ENCODE data around the gene SENP5.
"Not testable (repeated sequence)": the region's sequence is repeated elsewhere in the genome, so short reads cannot be mapped to it uniquely, and the experiment has no call there.

SENP5 gene

DNA sequence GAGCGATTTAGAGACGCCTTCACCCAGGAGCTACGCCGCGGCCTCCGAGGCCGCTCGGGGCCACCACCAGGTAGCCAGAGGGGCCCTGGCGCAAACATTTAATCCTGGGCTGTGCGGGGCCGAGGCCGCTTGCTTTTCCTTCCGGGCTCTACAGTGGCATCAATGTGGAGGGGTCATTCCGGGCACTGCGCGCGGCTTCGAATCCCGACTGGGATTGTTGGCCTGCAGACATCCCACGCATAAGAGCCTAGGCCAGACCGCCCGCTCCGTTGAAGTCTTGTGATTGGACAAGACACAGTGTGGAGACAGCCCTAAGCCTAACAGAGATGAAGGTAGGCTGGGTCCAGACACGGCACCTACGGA, 75.2 kb downstream of the SENP5 start:
- Histone ChIP-seq H3K27ac (ENCODE audit: low read length) (peak overlapping the region; percentile 95), H3K36me3 (ENCODE audit: control insufficient read depth in 2 of 2, insufficient read depth in 2 of 2, low read length in 2 of 2) (peaks cover 10 to 17% of the 10 kb centered on the region in 2 donors), H3K27me3 (ENCODE audit: control insufficient read depth in 1 of 2, insufficient read depth in 2 of 2, low read length in 2 of 2) (no peaks in the 10 kb centered on the region), H3K4me3 (ENCODE audit: low read length in 2 of 2) (peak overlapping the region; percentile 92 to 96), H3K9me3 (ENCODE audit: control insufficient read depth in 2 of 2, low read length in 2 of 2) (no peaks in the 10 kb centered on the region), H3K4me1 (ENCODE audit: control insufficient read depth, insufficient read depth, low read length) (peaks cover 24% of the 10 kb centered on the region), H3K9ac (ENCODE audit: low read length in 2 of 2) (peak overlapping the region; percentile 89 to 95)

DNA sequence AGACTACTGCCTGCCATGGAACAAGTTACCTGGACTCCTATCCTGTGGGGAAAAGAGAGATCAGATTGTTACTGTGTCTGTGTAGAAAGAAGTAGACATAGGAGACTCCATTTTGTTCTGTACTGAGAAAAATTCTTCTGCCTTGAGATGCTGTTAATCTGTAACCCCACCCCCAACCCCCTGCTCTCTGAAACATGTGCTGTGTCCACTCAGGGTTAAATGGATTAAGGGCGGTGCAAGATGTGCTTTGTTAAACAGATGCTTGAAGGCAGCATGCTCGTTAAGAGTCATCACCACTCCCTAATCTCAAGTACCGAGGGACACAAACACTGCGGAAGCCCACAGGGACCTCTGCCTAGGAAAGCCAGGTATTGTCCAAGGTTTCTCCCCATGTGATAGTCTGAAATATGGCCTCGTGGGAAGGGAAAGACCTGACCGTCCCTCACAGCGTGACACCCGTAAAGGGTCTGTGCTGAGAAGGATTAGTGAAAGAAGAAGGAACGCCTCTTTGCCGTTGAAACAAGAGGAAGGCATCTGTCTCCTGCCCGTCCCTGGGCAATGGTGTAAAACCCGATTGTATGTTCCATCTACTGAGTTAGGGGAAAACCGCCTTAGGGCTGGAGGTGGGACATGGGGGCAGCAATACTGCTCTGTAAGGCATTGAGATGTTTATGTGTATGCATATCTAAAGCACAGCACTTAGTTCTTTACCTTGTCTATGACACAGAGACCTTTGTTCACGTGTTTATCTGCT, 76.5 kb downstream of the SENP5 start:
- H3K27me3 ChIP-seq (ENCODE audit: control insufficient read depth in 1 of 2, insufficient read depth in 2 of 2, low read length in 2 of 2); H3K27ac ChIP-seq (ENCODE audit: low read length); H3K4me3 ChIP-seq (ENCODE audit: low read length in 2 of 2); H3K36me3 ChIP-seq (ENCODE audit: control insufficient read depth in 2 of 2, insufficient read depth in 2 of 2, low read length in 2 of 2); H3K9me3 ChIP-seq (ENCODE audit: control insufficient read depth in 2 of 2, low read length in 2 of 2); H3K9ac ChIP-seq (ENCODE audit: low read length in 2 of 2): not testable (repeated sequence)
- H3K4me1 ChIP-seq (ENCODE audit: control insufficient read depth, insufficient read depth, low read length), result peaks cover 24% of the 10 kb centered on the region

DNA sequence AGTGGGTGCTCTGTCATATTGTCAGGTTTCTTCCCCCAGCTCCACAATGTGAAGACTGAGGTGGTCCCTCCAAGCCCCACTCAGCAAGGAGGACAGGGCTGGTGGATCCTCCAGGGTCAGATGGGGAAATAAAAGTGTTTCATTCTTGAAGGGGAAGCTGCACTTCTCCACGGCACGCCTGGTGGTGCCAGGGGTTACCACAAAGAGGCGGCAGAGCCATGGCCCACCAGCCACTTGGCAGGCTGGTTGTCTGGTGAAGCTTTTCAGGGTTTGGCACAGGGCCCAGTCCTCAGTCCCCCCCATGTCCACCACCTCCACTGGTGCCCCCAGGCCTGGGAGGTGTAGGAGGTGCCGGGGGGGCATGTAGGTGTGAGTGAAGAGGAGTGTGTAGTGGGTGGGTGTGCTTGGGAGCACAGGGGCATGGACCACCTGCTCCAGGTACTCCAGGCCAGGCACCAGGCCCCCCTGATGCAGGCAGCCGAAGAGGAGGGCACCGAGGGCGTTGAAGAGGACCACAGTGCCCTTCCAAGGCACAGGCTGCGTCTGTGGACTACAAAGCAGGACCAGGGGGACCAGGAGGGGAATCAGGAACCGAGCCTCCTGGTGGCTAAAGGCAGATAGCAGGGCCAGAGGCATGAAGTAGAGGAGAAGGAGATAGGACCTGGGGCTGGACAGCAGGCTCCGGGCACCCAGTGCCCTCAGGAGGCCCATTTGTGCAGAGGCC, 79.6 kb downstream of the SENP5 start:
- Histone ChIP-seq H3K36me3 (ENCODE audit: control insufficient read depth in 2 of 2, insufficient read depth in 2 of 2, low read length in 2 of 2) (peaks cover 0 to 6% of the 10 kb centered on the region in 2 donors), H3K4me3 (ENCODE audit: low read length in 2 of 2) (no peak overlapping the region), H3K9ac (ENCODE audit: low read length in 2 of 2) (no peak overlapping the region), H3K4me1 (ENCODE audit: control insufficient read depth, insufficient read depth, low read length) (peaks cover 11% of the 10 kb centered on the region), H3K9me3 (ENCODE audit: control insufficient read depth in 2 of 2, low read length in 2 of 2) (no peaks in the 10 kb centered on the region), H3K27ac (ENCODE audit: low read length) (no peak overlapping the region), H3K27me3 (ENCODE audit: control insufficient read depth in 1 of 2, insufficient read depth in 2 of 2, low read length in 2 of 2) (no peaks in the 10 kb centered on the region)

DNA sequence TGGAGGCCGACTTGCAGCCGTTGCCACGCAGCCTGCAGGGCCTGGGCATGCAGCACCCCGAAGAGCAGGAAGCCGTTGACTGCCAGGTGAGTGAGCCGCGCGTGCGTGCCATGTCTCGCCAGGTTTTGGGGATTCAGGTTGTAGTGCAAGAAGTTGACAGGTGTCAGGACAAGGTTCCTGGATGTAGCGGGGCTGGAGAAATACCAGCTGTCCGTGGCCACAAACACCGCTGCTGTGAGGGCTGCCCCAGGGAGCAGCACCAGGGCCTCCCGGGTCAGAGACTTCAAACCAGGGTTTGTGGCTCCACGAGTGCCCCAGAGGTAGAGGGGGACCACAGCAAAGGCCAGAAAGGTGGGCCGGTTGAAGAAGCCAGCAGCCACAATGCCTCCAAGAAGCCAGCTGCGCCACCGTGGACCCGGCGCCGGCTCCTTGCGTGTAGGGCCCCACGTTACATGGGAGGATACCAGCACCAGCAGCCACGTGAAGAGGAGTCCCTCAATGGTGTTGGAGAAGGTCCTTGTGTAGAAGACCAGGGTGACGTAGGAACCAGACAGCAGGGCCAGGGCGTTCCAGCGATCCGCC, 80.2 kb downstream of the SENP5 start:
- no peak overlapping the region for H3K4me3 ChIP-seq (ENCODE audit: low read length in 2 of 2)
- H3K9ac ChIP-seq (ENCODE audit: low read length in 2 of 2), result no peak overlapping the region
- H3K9me3 ChIP-seq (ENCODE audit: control insufficient read depth in 2 of 2, low read length in 2 of 2), result no peaks in the 10 kb centered on the region
- peaks cover 9% of the 10 kb centered on the region for H3K4me1 ChIP-seq (ENCODE audit: control insufficient read depth, insufficient read depth, low read length)
- no peak overlapping the region for H3K27ac ChIP-seq (ENCODE audit: low read length)
- H3K27me3 ChIP-seq (ENCODE audit: control insufficient read depth in 1 of 2, insufficient read depth in 2 of 2, low read length in 2 of 2), result no peaks in the 10 kb centered on the region
- H3K36me3 ChIP-seq (ENCODE audit: control insufficient read depth in 2 of 2, insufficient read depth in 2 of 2, low read length in 2 of 2), result peaks cover 0 to 6% of the 10 kb centered on the region in 2 donors

DNA sequence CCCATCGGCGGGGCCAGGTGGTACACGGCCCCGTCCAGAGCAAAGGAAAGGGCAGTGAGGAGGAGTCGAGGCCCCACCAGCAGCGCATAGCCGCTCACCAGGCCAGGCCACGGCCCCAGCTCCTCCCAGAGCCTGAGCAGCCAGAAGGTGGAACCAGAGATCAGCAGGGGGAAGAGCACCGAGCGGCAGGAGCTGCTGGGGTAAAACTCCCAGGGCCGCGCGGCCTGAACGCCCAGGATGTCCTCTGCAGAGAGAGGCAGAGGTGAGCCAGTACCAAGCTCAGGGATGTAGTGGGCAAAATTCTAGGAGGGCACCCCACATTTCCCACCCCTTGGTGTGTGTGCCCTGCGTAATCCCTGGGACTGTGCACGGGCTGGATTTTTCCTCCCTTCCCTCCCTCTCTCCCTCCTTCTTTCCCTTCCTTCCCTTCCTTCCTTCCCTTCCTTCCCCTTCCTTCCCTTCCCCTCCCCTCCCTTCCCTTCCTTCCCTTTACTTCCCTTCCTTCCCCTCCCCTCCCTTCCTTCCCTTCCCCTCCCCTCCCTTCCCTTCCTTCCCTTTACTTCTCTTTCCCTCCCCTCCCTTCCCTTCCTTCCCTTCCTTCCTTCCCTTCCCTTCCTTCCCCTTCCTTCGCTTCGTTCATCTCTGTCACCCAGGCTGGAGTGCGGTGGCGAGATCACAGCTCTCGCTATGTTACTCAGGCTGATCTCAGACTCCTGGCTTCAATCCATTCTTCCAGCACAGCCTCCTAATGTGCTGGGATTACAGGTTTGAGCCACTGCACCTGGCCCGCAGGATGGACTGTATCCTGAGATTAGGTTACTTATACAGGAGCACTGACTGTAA, 80.9 kb downstream of the SENP5 start:
- Histone ChIP-seq H3K9me3 (ENCODE audit: control insufficient read depth in 2 of 2, low read length in 2 of 2) (no peaks in the 10 kb centered on the region), H3K27ac (ENCODE audit: low read length) (no peak overlapping the region), H3K4me1 (ENCODE audit: control insufficient read depth, insufficient read depth, low read length) (peaks cover 2% of the 10 kb centered on the region), H3K4me3 (ENCODE audit: low read length in 2 of 2) (no peak overlapping the region), H3K36me3 (ENCODE audit: control insufficient read depth in 2 of 2, insufficient read depth in 2 of 2, low read length in 2 of 2) (peaks cover 0 to 6% of the 10 kb centered on the region in 2 donors), H3K27me3 (ENCODE audit: control insufficient read depth in 1 of 2, insufficient read depth in 2 of 2, low read length in 2 of 2) (no peaks in the 10 kb centered on the region), H3K9ac (ENCODE audit: low read length in 2 of 2) (no peak overlapping the region)

DNA sequence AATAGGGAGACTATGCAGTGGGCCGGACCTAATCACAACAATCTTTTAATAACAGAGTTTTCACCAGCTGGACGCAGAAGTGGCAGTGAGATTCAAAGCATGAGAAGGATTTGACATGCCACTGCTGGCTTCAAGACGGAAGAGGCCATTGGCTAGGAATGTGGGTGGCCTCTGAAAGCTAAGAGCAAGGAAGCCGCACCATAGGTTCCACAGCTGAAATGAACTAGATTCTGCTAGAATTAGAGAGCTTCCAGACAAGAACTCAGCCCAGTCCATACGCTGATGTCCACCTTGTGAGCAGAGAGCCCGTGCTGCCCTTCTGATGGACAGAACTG, 81.5 kb downstream of the SENP5 start:
- H3K4me1 ChIP-seq (ENCODE audit: control insufficient read depth, insufficient read depth, low read length), result no peaks in the 10 kb centered on the region
- no peak overlapping the region for H3K4me3 ChIP-seq (ENCODE audit: low read length in 2 of 2)
- H3K27ac ChIP-seq (ENCODE audit: low read length), result no peak overlapping the region
- peaks cover 0 to 6% of the 10 kb centered on the region in 2 donors for H3K36me3 ChIP-seq (ENCODE audit: control insufficient read depth in 2 of 2, insufficient read depth in 2 of 2, low read length in 2 of 2)
- H3K9ac ChIP-seq (ENCODE audit: low read length in 2 of 2), result no peak overlapping the region
- H3K9me3 ChIP-seq (ENCODE audit: control insufficient read depth in 2 of 2, low read length in 2 of 2), result no peaks in the 10 kb centered on the region
- H3K27me3 ChIP-seq (ENCODE audit: control insufficient read depth in 1 of 2, insufficient read depth in 2 of 2, low read length in 2 of 2), result no peaks in the 10 kb centered on the region

DNA sequence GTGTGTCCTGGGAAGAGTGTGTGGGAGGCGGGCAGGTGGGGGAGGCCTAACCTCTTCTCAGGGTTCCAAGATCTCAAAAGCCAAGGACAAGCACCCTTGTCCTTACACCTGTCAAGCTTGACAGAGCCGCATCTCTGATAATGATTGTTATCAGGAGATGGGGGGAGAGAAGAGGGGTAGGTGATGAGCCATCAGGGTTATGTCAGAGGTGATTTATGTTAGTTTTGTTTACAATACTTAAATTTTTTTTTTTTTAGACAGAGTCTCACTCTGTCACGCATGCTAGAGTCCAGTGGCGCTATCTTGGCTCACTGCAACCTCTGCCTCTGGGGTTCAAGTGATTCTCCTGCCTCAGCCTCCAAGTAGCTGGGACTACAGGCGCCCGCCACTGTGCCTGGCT, 82.0 kb downstream of the SENP5 start:
- Histone ChIP-seq H3K4me1 (ENCODE audit: control insufficient read depth, insufficient read depth, low read length) (no peaks in the 10 kb centered on the region), H3K9me3 (ENCODE audit: control insufficient read depth in 2 of 2, low read length in 2 of 2) (no peaks in the 10 kb centered on the region), H3K4me3 (ENCODE audit: low read length in 2 of 2) (no peak overlapping the region), H3K27me3 (ENCODE audit: control insufficient read depth in 1 of 2, insufficient read depth in 2 of 2, low read length in 2 of 2) (no peaks in the 10 kb centered on the region), H3K27ac (ENCODE audit: low read length) (no peak overlapping the region), H3K36me3 (ENCODE audit: control insufficient read depth in 2 of 2, insufficient read depth in 2 of 2, low read length in 2 of 2) (peaks cover 0 to 6% of the 10 kb centered on the region in 2 donors), H3K9ac (ENCODE audit: low read length in 2 of 2) (no peak overlapping the region)

DNA sequence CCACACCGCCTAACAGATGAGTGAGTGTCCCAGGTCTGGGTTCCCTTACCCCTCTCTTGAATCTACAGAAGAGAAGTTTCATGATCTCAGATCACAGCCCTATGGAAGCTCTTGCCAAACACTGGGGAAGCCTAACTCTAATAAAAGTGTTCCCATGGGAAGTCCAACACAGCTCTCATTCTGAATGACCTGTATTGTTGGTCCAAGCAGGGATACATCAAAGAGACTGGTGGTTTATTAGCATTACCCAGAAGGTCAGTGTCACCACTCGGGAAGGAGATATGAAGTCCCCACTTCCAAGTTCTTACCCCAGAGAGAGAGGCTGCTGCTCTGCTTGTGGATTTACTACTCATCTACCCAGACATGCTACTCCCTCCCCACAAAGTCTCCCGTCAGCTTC, 83.7 kb downstream of the SENP5 start:
- no peak overlapping the region for H3K9ac ChIP-seq (ENCODE audit: low read length in 2 of 2)
- no peak overlapping the region for H3K27ac ChIP-seq (ENCODE audit: low read length)
- H3K4me3 ChIP-seq (ENCODE audit: low read length in 2 of 2), result no peak overlapping the region
- no peaks in the 10 kb centered on the region for H3K27me3 ChIP-seq (ENCODE audit: control insufficient read depth in 1 of 2, insufficient read depth in 2 of 2, low read length in 2 of 2)
- no peaks in the 10 kb centered on the region for H3K9me3 ChIP-seq (ENCODE audit: control insufficient read depth in 2 of 2, low read length in 2 of 2)
- peaks cover 0 to 6% of the 10 kb centered on the region in 2 donors for H3K36me3 ChIP-seq (ENCODE audit: control insufficient read depth in 2 of 2, insufficient read depth in 2 of 2, low read length in 2 of 2)
- H3K4me1 ChIP-seq (ENCODE audit: control insufficient read depth, insufficient read depth, low read length), result no peaks in the 10 kb centered on the region

DNA sequence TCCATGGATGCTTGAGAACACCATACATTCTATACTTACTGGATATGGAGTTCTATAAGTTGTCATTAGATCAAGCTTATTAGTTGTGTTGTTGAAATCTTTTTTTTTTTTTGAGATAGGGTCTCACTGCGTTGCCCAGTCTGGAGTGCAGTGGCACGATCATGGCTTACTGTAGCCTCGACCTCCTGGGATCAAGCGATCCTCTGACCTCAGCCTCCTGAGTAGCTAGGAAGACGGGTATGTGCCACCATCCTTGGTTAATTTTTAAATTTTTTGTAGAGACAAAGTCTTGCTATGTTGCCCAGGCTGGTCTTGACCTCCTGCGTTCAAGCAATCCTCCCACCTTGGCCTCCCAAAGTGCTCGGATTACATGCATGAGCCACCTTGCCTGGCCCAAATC, 87.1 kb downstream of the SENP5 start:
- Histone ChIP-seq H3K4me3 (ENCODE audit: low read length in 2 of 2) (no peak overlapping the region), H3K27me3 (ENCODE audit: control insufficient read depth in 1 of 2, insufficient read depth in 2 of 2, low read length in 2 of 2) (no peaks in the 10 kb centered on the region), H3K4me1 (ENCODE audit: control insufficient read depth, insufficient read depth, low read length) (no peaks in the 10 kb centered on the region), H3K36me3 (ENCODE audit: control insufficient read depth in 2 of 2, insufficient read depth in 2 of 2, low read length in 2 of 2) (peaks cover 0 to 6% of the 10 kb centered on the region in 2 donors), H3K9ac (ENCODE audit: low read length in 2 of 2) (no peak overlapping the region), H3K9me3 (ENCODE audit: control insufficient read depth in 2 of 2, low read length in 2 of 2) (no peaks in the 10 kb centered on the region), H3K27ac (ENCODE audit: low read length) (no peak overlapping the region)

DNA sequence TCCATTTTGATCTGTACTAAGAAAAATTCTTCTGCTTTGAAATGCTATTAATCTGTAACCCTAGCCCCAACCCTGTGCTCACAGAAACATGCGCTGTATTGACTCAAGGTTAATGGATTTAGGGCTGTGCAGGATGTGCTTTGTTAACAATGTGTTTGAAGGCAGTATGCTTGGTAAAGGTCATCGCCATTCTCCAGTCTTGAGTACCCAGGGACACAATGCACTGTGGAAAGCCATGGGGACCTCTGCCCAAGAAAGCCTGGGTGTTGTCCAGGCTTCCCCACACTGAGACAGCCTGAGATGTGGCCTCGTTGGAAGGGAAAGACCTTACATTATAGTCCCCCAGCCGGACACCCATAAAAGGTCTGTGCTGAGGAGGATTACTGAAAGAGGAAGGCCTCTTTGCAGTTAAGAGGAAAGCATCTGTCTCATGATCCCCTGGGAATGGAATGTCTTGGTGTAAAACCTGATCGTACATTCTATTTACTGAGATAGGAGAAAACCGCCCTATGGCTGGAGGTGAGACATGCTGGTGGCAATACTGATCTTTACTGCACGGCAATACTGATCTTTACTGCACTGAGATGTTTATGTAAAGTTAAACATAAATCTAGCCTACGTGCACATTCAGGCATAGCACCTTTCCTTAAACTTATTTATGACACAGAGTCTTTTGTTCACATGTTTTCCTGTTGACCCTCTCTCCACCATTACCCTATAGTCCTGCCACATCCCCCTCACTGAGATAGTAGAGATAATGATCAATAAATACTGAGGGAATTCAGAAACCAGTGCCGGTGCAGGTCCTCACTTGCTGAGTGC, 94.6 kb downstream of the SENP5 start:
- no peaks in the 10 kb centered on the region for H3K9me3 ChIP-seq (ENCODE audit: control insufficient read depth in 2 of 2, low read length in 2 of 2)
- no peak overlapping the region for H3K9ac ChIP-seq (ENCODE audit: low read length in 2 of 2)
- H3K36me3 ChIP-seq (ENCODE audit: control insufficient read depth in 2 of 2, insufficient read depth in 2 of 2, low read length in 2 of 2), result peaks cover 0 to 5% of the 10 kb centered on the region in 2 donors
- no peak overlapping the region for H3K27ac ChIP-seq (ENCODE audit: low read length)
- no peak overlapping the region for H3K4me3 ChIP-seq (ENCODE audit: low read length in 2 of 2)
- H3K27me3 ChIP-seq (ENCODE audit: control insufficient read depth in 1 of 2, insufficient read depth in 2 of 2, low read length in 2 of 2), result no peaks in the 10 kb centered on the region
- H3K4me1 ChIP-seq (ENCODE audit: control insufficient read depth, insufficient read depth, low read length), result peaks cover 3% of the 10 kb centered on the region
